ENCODE results near the gene NAALADL2.

Gene NAALADL2

GRCh38 chr3:175208326-175208725 lies 349.2 kb downstream of the NAALADL2 start:
- no peak overlapping the region for H3K4me3 ChIP-seq (ENCODE audit: low read length)
- TF ChIP-seq CTCF (conservative IDR thresholded peaks at IDR 0.05; ENCODE audit: low read depth, low read length) = no peak
- DNase-seq (ENCODE audit: low read depth) = peak; percentile 45

- no peak for TF ChIP-seq CTCF (conservative IDR thresholded peaks at IDR 0.05; ENCODE audit: low read depth, low read length)
- H3K4me3 ChIP-seq (ENCODE audit: low read length) = no peak overlapping the region
- DNase-seq (ENCODE audit: low read depth) = no peak
Measured at GRCh38 chr3:175211466-175211865, 352.3 kb downstream of the NAALADL2 start.

- TF ChIP-seq CTCF (conservative IDR thresholded peaks at IDR 0.05; ENCODE audit: low read depth, low read length) = no peak
- peak; percentile 34 for DNase-seq (ENCODE audit: low read depth)
- H3K4me3 ChIP-seq (ENCODE audit: low read length) = no peak overlapping the region
Measured at GRCh38 chr3:175212896-175213295, 353.8 kb downstream of the NAALADL2 start.

- no peak overlapping the region for H3K4me3 ChIP-seq (ENCODE audit: low read length)
- DNase-seq (ENCODE audit: low read depth) = no peak
- no peak for TF ChIP-seq CTCF (conservative IDR thresholded peaks at IDR 0.05; ENCODE audit: low read depth, low read length)
Measured at GRCh38 chr3:175214216-175214615, 355.1 kb downstream of the NAALADL2 start.

- DNase-seq (ENCODE audit: low read depth) = no peak
- no peak for TF ChIP-seq CTCF (conservative IDR thresholded peaks at IDR 0.05; ENCODE audit: low read depth, low read length)
- H3K4me3 ChIP-seq (ENCODE audit: low read length) = no peak overlapping the region
Measured at GRCh38 chr3:175215833-175216232, 356.7 kb downstream of the NAALADL2 start.

- TF ChIP-seq CTCF (conservative IDR thresholded peaks at IDR 0.05; ENCODE audit: low read depth, low read length) = no peak
- DNase-seq (ENCODE audit: low read depth) = no peak
- H3K4me3 ChIP-seq (ENCODE audit: low read length) = no peak overlapping the region
Measured at GRCh38 chr3:175222356-175222755, 363.2 kb downstream of the NAALADL2 start.

GRCh38 chr3:175224051-175224450 lies 364.9 kb downstream of the NAALADL2 start:
- no peak for DNase-seq (ENCODE audit: low read depth)
- H3K4me3 ChIP-seq (ENCODE audit: low read length) = no peak overlapping the region
- TF ChIP-seq CTCF (conservative IDR thresholded peaks at IDR 0.05; ENCODE audit: low read depth, low read length) = no peak

Data from retinal pigment epithelial cell (primary cell).